HG02798 (cell line): ENCODE measurements around the gene GLI3.

ENCODE experiments used
- ATAC-seq: cut with Tn5 transposase; IDR thresholded peaks from one replicate; pipeline ENCODE4 v1.9.1; 2021; ENCODE audit warnings: mild to moderate bottlenecking; ENCODE audit not compliant: unreplicated experiment, poor library complexity

Gene GLI3

DNA sequence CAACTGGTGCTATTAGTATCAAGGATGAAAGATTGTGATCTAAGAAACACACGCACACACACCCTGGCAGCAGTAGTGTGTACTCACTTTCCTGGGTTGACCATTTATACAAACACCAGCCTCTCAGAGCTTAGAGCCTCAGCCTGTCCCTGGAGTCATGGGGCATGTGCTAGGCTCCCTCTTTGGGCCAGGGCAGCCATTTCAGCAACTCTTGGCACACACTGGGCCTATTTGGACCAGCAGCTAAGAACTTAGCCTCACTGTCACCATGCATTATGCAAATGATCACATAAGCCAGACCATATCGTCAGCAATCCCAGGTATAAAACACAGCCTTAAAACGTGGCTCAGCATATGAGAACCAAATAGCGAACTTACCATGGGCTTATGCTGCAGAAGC is 51.3 kb downstream of the GLI3 start:
- ATAC-seq = no peak

DNA sequence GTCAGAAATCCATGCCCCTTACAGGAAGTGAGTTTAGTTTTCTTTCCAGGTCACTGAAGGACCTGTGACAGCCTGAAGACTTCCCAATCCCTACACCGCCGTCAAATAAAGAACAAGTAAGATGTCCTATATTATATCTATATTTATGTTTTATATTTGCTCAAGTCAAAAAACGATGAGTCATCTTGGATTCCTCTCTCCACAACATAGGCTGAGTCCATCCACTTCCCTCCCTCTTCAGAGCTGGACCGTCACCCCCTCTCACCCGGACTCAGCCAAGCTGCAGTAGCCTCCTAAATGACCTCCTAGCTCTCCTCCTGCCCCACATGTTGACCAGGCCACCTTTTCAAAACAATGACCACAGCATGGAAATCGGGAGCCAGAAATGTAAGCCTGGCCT is 53.5 kb downstream of the GLI3 start:
- ATAC-seq = no peak

- no peak for ATAC-seq
Measured at GRCh38 chr7:42181566-42181965, 55.4 kb downstream of the GLI3 start.

GRCh38 chr7:42180806-42181205 is 56.2 kb downstream of the GLI3 start:
- ATAC-seq = no peak

- no peak for ATAC-seq
Measured at GRCh38 chr7:42176724-42177101, 60.3 kb downstream of the GLI3 start.

GRCh38 chr7:42175834-42176723 is 60.9 kb downstream of the GLI3 start:
- ATAC-seq = no peak

- ATAC-seq = no peak
Measured at GRCh38 chr7:42174391-42174912, 62.6 kb downstream of the GLI3 start.

GRCh38 chr7:42170724-42171123 is 66.3 kb downstream of the GLI3 start:
- no peak for ATAC-seq

DNA sequence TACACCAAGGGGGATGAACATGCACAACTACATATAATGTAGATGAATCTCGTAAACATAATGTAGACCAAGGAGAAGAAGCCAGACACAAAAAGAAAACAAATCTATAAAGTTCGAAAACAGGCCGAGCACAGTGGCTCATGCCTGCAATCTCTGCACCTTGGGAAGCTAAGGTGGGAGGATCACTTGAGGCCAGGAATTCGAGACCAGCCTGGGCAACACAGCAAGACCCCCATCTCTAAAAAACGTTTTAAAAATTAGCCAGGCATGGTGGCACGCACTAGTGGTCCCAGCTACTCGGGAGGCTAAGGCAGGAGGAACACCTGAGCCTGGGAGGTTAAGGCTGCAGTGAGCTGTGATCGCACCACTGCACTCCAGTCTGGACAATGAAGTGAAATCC is 68.5 kb downstream of the GLI3 start:
- no peak for ATAC-seq

DNA sequence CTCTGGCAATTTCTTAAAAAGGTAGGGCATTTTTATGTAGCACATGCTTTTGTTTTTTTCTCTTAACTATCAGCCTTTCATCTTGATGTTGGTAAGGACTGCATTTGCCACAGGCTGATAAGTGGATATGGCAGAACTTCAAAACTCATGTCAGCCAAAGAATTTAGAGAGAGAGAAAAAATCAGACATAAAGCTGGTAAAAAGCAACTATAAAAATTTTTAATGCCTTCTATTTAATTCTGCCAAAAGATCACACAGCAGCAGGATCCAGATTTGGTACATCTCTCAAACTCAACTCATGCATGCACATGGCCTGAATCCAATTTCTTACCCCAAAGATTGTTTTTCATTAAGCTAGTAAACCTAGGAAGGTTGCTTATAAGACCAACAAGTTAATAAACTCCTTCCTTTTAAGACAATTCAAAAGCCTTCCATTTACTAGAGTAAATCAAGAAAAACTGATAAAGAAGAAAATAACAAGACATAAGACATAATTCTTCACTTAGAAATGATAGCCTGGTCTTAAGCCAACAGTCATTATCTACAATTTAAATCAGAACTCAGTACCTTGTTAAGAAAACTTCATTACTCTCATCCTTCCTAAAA is 69.3 kb downstream of the GLI3 start:
- ATAC-seq = no peak

- no peak for ATAC-seq
Measured at GRCh38 chr7:42167206-42167605, 69.8 kb downstream of the GLI3 start.

GRCh38 chr7:42164881-42165428 is 72.1 kb downstream of the GLI3 start:
- ATAC-seq = no peak

GRCh38 chr7:42162560-42163325 is 74.3 kb downstream of the GLI3 start:
- ATAC-seq = no peak

DNA sequence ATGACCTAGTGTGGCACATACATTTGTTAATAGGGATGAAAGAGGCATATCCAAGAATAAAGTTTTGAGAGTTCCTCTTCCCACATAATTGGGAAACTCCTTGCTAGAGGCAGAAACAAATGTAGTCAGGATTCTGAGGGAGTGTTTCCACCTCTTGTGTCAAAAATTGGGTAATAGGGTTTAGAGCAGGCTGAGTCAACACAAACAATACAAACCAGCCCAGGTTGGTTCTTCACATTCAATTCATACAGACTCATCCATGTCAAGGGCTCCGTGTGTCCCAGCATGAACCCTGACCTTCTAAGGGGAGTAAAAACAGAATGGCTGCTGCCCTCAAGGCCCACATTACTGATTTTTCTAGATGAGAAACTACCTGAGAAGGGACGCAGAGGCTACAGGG is 75.3 kb downstream of the GLI3 start:
- ATAC-seq = no peak

DNA sequence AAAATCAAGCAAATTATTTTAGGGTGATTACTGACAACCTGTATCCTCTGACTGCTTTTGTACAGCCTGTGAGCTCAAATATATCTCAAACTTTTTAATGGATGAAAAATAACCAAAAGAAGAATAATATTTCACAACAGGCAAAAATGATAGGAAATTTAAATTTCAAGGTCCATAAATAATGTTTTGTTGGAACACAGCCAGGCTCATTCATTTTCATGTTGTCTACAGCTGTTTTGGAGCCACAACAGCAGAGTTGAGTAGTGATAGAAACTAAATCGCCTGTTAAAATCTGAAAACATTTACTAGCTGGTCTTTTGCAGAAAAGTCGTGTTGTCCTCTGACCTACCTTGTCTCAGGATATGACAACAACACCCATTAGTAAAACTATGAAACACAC is 75.9 kb downstream of the GLI3 start:
- no peak for ATAC-seq

DNA sequence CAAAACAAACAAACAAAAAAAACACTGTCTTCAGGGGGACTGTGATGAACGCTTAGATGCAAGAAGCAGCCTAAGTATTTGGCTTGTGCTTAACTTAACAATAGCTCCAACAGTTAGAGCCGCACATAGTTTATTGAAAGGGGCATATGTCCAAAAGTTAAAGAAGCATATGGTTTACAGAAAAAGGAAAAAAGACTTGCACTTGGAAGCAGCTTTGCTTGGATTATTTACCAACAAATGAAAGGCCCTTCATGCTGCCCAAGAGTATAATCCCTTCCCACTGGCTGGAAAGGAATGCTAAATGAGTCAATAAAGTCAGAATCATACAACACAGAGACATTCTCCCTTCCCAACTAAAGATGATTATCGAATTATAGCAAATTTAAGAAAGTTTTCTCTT is 77.9 kb downstream of the GLI3 start:
- no peak for ATAC-seq

DNA sequence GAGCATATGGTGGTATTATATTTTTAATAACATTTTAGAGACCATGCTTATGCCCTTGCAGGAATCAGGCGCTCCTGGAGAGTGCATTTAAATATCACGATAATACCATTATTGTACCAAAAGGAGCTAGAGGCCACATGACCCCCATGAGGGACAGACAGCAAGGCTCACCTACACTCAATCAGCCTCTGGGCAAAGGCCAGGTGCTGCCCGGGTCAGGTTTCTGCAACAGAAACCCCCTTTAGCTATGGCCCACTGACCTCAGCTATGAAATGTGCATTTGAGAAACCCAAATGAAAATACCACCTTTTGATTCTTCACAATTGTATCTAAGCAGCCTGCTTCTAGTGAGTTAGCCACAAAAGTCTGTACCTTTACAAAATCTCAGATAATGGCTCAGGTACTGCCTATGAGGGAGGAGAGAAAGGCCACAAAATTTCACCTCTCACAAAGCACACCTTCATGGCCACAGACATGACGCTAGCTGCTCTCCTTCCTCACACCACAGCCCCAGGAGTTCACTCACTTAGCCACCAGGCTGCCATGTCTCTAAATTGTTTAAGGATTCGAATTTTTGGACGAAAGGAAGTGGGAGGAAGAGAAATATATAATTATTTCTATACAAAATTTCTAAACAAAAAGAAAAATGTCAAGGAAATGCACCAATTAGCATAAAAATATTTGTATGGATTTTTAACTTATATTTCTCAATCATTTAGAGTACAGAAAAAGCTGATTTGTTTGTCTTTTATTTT is 79.9 kb downstream of the GLI3 start:
- no peak for ATAC-seq

DNA sequence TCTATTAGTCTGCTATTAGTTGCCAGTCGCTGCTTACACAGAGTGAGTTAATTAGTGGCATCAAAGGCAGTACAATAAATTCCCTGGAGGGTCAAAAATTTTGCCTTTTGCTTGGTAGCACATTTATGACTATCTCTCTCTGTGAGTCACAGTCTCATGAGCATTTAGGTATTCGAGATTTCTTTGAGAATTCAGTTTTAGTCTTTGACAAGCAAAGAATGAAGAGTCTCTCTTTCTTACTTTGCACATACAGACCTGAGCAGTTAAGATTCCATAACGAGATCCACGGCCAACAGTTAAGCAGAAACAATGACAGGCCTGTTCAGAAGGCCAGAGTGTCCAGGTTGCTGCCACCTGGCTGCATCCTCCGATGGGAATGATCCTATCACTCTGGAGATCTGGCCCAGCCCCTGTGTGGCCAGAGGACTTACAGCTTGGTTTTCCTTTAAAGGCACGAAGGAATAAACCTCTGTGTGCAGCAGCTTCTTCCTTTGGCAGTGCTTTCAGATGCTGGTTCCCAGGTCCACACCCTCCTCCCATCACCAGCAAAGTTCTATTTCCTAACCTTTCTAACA is 80.6 kb downstream of the GLI3 start:
- no peak for ATAC-seq

DNA sequence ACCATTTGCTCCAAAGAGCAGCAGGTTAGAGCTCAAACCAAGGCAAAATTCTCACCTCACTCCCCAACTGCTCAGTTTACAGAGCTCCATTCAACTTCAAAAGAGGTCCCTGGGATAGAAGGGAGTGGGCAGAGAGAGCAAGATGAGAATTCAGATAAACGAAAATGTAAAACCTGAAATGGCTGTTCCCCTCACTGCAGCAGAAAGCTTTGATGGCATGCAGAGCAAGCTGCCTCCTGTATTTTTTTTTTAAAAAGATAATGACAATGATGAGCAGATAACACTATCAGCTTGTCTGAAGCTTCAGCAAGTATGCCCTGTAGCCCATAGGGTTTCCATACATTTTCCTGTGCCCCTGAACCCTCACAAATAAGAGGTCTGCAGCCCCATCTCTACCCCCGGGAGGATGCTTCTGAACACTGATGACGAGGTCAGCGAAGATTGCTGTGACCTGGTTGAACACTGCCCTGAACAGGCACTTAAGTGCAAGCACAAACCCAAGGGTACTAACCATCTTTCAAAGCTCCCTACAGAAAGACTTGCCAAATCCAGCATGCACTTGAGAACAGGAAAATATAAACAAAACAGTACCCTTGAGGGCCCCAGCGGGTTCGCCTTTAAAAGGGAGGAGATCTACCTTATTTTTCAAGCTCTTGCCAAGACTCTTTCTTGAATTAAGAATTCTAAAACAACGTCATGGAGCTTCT is 81.3 kb downstream of the GLI3 start:
- ATAC-seq = no peak
